Measurements from ENCODE around the gene SND1.
"Not testable (repeated sequence)": the region's sequence is repeated elsewhere in the genome, so short reads cannot be mapped to it uniquely, and the experiment has no call there.

The SND1 gene

GRCh38 chr7:127897704-127898454, 245.9 kb downstream of the SND1 start:
- DNase-seq (ENCODE audit: insufficient read length, low spot score) (no peak), FAIRE-seq (no peak)
- TF ChIP-seq CTCF (IDR thresholded peaks at IDR 0.05; ENCODE audit: insufficient read depth, missing control alignments) = no peak

- FAIRE-seq (no peak), DNase-seq (ENCODE audit: insufficient read length, low spot score) (no peak)
- no peak for TF ChIP-seq CTCF (IDR thresholded peaks at IDR 0.05; ENCODE audit: insufficient read depth, missing control alignments)
Measured at GRCh38 chr7:127899411-127899810, 247.4 kb downstream of the SND1 start.

GRCh38 chr7:127900141-127900540, 248.1 kb downstream of the SND1 start:
- FAIRE-seq = no peak
- TF ChIP-seq CTCF (IDR thresholded peaks at IDR 0.05; ENCODE audit: insufficient read depth, missing control alignments) = no peak
- DNase-seq (ENCODE audit: insufficient read length, low spot score) = no peak

- no peak for TF ChIP-seq CTCF (IDR thresholded peaks at IDR 0.05; ENCODE audit: insufficient read depth, missing control alignments)
- DNase-seq (ENCODE audit: insufficient read length, low spot score) = no peak
- no peak for FAIRE-seq
Measured at GRCh38 chr7:127900732-127901685, 249.0 kb downstream of the SND1 start.

- FAIRE-seq (no peak), DNase-seq (ENCODE audit: insufficient read length, low spot score) (no peak)
- TF ChIP-seq CTCF (IDR thresholded peaks at IDR 0.05; ENCODE audit: insufficient read depth, missing control alignments) = no peak
Measured at GRCh38 chr7:127901895-127902703, 250.1 kb downstream of the SND1 start.

- not testable (repeated sequence) for DNase-seq (ENCODE audit: insufficient read length, low spot score); FAIRE-seq
Measured at GRCh38 chr7:127902753-127903152, 250.8 kb downstream of the SND1 start.

All from D721Med (cell line).